Measurements from ENCODE around the gene CDKL5. TPM values are rescaled to one million over a fixed set of nuclear protein-coding genes. Genes with fewer than 3 reads are reported as not detected.

CDKL5 gene
- total RNA-seq, 5 donors from 2014 or later (not counting 1 experiment from before 2014, with no cell fraction given): 3.3 to 5.2 (median 4.1) TPM

DNA sequence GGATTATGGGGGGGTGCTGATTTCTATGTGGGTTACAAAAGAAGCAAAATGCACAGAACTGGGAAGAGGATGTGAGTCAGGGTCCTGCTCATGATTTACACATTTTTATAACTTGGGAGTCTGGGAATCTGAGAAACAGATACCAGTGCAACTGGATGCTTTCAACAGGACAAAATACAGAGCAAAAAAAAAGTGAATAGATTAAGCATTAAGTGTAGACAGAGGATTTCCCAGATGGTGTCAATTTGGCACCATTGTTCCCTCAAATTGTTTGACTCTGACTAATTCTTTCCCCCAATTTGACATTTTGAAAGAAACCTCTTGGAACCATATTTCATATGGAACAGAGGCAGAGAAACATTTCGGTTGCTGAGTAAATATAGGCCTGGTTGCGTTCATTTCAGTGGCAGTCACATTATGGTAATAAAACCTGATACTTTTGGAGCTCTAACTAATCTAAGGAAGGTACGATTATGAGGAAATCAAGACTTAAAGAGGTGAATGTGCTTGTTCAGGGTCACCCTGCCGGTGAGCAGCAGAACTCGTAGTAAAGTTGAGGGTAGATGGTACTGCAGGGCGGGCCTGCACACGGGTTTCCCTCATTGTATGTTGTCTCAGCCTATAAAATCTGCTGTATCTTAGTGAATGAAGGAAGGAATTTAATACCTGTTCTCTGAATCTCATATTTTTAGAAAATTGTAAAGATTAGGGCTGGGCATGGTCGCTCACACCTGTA lies 18.7 kb upstream of the CDKL5 start:
- no peaks in the 10 kb centered on the region for H3K27me3 Mint-ChIP-seq
- no peak overlapping the region for H3K4me3 ChIP-seq (ENCODE audit: control insufficient read depth in 1 of 2, extremely low read depth in 1 of 2, low read length in 1 of 2)
- no peaks in the 10 kb centered on the region for H3K4me1 ChIP-seq (ENCODE audit: control insufficient read depth in 1 of 2, extremely low read depth in 1 of 2, insufficient read depth in 2 of 2, low read length in 2 of 2)
- no peaks in the 10 kb centered on the region for H3K9me3 Mint-ChIP-seq
- H3K4me3 Mint-ChIP-seq: no peak overlapping the region
- H3K27me3 ChIP-seq (replicated peaks in 1 of 2; ENCODE audit: control insufficient read depth in 2 of 2, extremely low read depth in 1 of 2, insufficient read depth in 2 of 2, low read length in 1 of 2): peaks cover 0 to 3% of the 10 kb centered on the region in 2 experiments
- no peak overlapping the region for H3K27ac Mint-ChIP-seq
- no peak overlapping the region for H3K27ac ChIP-seq (ENCODE audit: low read length)
- no peaks in the 10 kb centered on the region for H3K9me3 ChIP-seq
- ChIA-PET CTCF (no interaction called here), POLR2A (interaction anchor here in 1 of 2 donors (0.7 to 0.8 kb wide), 2 partner anchors 350 to 971 kb away, joined by 3 to 5 read pairs; no protein-coding TSS in a partner anchor)
- ATAC-seq (replicated peaks in 1 of 4) (no peak), DNase-seq (no peak)
- no peaks in the 10 kb centered on the region for H3K4me1 Mint-ChIP-seq
- no peaks in the 10 kb centered on the region for H3K36me3 ChIP-seq (ENCODE audit: control insufficient read depth in 2 of 2, extremely low read depth in 1 of 2, insufficient read depth in 1 of 2, low read length in 1 of 2)
- no peaks in the 10 kb centered on the region for H3K36me3 Mint-ChIP-seq
- WGBS (ENCODE audit: insufficient coverage): no CpG with 5 or more reads among the region's 8 CpGs

DNA sequence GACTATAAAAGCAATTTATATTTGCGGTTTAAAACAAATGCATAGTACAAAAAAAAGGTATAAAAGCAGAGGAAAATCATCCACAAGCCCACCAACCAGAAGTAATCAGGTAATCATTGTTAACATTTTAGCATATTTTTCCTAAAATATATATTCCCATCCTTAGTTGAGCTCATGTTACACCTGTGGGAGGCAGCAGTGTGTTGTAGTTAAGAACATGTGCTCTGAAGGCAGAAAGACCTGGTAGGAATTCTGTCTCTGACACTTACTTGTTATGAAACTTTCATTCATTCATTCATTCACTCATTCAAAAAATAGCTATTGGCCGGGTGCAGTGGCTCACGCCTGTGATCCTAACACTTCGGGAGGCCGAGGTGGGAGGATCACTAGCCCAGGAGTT lies 15.4 kb upstream of the CDKL5 start:
- no CpG with 5 or more reads among the region's 5 CpGs for WGBS (ENCODE audit: insufficient coverage)
- Mint-ChIP-seq H3K4me1 (no peaks in the 10 kb centered on the region), H3K4me3 (no peak overlapping the region), H3K9me3 (no peaks in the 10 kb centered on the region), H3K27ac (no peak overlapping the region), H3K27me3 (no peaks in the 10 kb centered on the region), H3K36me3 (no peaks in the 10 kb centered on the region)
- Histone ChIP-seq H3K27ac (ENCODE audit: low read length) (no peak overlapping the region), H3K36me3 (ENCODE audit: control insufficient read depth in 2 of 2, extremely low read depth in 1 of 2, insufficient read depth in 1 of 2, low read length in 1 of 2) (no peaks in the 10 kb centered on the region), H3K27me3 (replicated peaks in 1 of 2; ENCODE audit: control insufficient read depth in 2 of 2, extremely low read depth in 1 of 2, insufficient read depth in 2 of 2, low read length in 1 of 2) (no peaks in the 10 kb centered on the region), H3K4me3 (ENCODE audit: control insufficient read depth in 1 of 2, extremely low read depth in 1 of 2, low read length in 1 of 2) (no peak overlapping the region), H3K4me1 (ENCODE audit: control insufficient read depth in 1 of 2, extremely low read depth in 1 of 2, insufficient read depth in 2 of 2, low read length in 2 of 2) (no peaks in the 10 kb centered on the region), H3K9me3 (no peaks in the 10 kb centered on the region)
- DNase-seq: peak in 1 of 35 experiments; percentile 8
- CTCF ChIA-PET: interaction anchor here in 1 of 2 donors (0.6 kb wide), 1 partner anchor 545 kb away, joined by 3 read pairs; no protein-coding TSS in a partner anchor
- ATAC-seq (replicated peaks in 1 of 4): no peak
- POLR2A ChIA-PET: no interaction called here

DNA sequence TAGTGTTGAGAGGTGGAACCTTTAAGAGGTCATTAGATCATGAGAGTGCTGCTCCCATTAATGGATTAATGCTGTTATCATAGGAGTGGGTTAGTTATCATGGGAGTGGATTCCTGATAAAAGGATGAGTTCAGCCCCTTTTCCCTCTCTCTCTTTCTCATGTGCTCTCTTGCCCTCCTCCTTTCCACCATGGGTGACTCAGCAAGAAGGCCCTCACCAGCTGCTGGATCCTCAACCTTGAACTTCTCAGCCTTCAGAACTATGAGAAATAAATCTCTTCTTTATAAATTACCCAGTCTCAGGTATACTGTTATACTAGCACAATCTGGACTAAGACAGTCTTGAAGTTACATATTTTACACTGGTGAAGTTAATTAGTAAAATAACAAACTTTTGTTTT lies 10.0 kb upstream of the CDKL5 start:
- no peak for ATAC-seq (replicated peaks in 1 of 4)
- Mint-ChIP-seq H3K27me3 (peaks cover 0 to 5% of the 10 kb centered on the region in 2 donors), H3K27ac (no peak overlapping the region), H3K9me3 (no peaks in the 10 kb centered on the region), H3K36me3 (no peaks in the 10 kb centered on the region), H3K4me3 (no peak overlapping the region), H3K4me1 (no peaks in the 10 kb centered on the region)
- Histone ChIP-seq H3K4me1 (ENCODE audit: control insufficient read depth in 1 of 2, extremely low read depth in 1 of 2, insufficient read depth in 2 of 2, low read length in 2 of 2) (no peaks in the 10 kb centered on the region), H3K9me3 (no peaks in the 10 kb centered on the region), H3K27ac (ENCODE audit: low read length) (no peak overlapping the region), H3K27me3 (replicated peaks in 1 of 2; ENCODE audit: control insufficient read depth in 2 of 2, extremely low read depth in 1 of 2, insufficient read depth in 2 of 2, low read length in 1 of 2) (peaks cover 0 to 5% of the 10 kb centered on the region in 2 experiments), H3K4me3 (ENCODE audit: control insufficient read depth in 1 of 2, extremely low read depth in 1 of 2, low read length in 1 of 2) (no peak overlapping the region), H3K36me3 (ENCODE audit: control insufficient read depth in 2 of 2, extremely low read depth in 1 of 2, insufficient read depth in 1 of 2, low read length in 1 of 2) (no peaks in the 10 kb centered on the region)
- ChIA-PET CTCF (no interaction called here), POLR2A (no interaction called here)
- DNase-seq: no peak

DNA sequence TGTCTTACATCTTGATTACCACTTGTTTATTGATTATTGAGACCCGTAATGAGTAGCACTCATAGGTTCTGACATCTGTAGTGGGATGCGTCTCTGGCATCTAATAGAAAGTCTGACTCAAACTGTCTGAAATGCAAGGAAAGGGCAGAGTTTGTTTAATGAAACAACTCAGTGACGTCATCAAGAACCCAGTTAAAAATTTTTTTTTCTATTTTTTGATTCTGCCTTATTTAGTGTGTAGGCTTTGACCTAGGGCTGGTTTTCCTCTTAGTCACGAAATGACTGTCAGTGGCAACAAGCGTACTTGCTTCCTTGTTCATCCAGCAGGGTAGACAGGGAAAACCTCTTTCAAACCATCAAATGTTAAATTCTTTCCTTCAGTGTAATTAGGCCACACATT lies 3.1 kb upstream of the CDKL5 start:
- Mint-ChIP-seq H3K4me1 (peaks cover 6 to 12% (median 11%) of the 10 kb centered on the region in 3 donors), H3K36me3 (no peaks in the 10 kb centered on the region), H3K4me3 (no peak overlapping the region), H3K9me3 (no peaks in the 10 kb centered on the region), H3K27me3 (peaks cover 0 to 12% of the 10 kb centered on the region in 2 donors), H3K27ac (no peak overlapping the region)
- no peak for DNase-seq
- Histone ChIP-seq H3K27me3 (replicated peaks in 1 of 2; ENCODE audit: control insufficient read depth in 2 of 2, extremely low read depth in 1 of 2, insufficient read depth in 2 of 2, low read length in 1 of 2) (peaks cover 0 to 5% of the 10 kb centered on the region in 2 experiments), H3K36me3 (ENCODE audit: control insufficient read depth in 2 of 2, extremely low read depth in 1 of 2, insufficient read depth in 1 of 2, low read length in 1 of 2) (no peaks in the 10 kb centered on the region), H3K27ac (ENCODE audit: low read length) (no peak overlapping the region), H3K4me1 (ENCODE audit: control insufficient read depth in 1 of 2, extremely low read depth in 1 of 2, insufficient read depth in 2 of 2, low read length in 2 of 2) (peaks cover 3 to 4% of the 10 kb centered on the region in 2 experiments), H3K9me3 (no peaks in the 10 kb centered on the region), H3K4me3 (ENCODE audit: control insufficient read depth in 1 of 2, extremely low read depth in 1 of 2, low read length in 1 of 2) (no peak overlapping the region)
- CTCF ChIA-PET: no interaction called here
- POLR2A ChIA-PET: no interaction called here
- no CpG with 5 or more reads among the region's 5 CpGs for WGBS (ENCODE audit: insufficient coverage)
- no peak for ATAC-seq (replicated peaks in 1 of 4)

DNA sequence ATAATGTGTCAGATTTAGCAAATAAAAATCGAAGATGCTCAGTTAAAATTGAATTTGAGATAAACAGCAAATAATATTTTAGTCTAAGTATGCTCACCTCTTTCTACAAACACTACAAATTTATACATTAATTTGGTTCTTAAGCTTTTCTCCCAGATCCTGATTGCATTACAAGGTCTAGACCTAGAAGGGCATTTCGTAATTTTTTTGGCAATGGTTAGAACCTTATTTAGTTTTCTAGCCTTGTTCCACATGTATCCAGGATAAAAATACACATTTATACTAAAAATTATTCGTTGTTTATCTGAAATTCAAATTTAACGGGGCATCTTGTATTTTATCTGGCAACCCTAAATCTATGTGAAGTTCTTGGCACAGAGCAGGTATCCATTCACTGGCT lies 2.5 kb upstream of the CDKL5 start:
- ChIA-PET POLR2A (no interaction called here), CTCF (no interaction called here)
- Mint-ChIP-seq H3K36me3 (no peaks in the 10 kb centered on the region), H3K4me1 (peaks cover 6 to 12% (median 11%) of the 10 kb centered on the region in 3 donors), H3K4me3 (no peak overlapping the region), H3K27me3 (peaks cover 0 to 12% of the 10 kb centered on the region in 2 donors), H3K9me3 (no peaks in the 10 kb centered on the region), H3K27ac (no peak overlapping the region)
- no peak for DNase-seq
- Histone ChIP-seq H3K9me3 (no peaks in the 10 kb centered on the region), H3K27me3 (replicated peaks in 1 of 2; ENCODE audit: control insufficient read depth in 2 of 2, extremely low read depth in 1 of 2, insufficient read depth in 2 of 2, low read length in 1 of 2) (peaks cover 0 to 5% of the 10 kb centered on the region in 2 experiments), H3K27ac (ENCODE audit: low read length) (no peak overlapping the region), H3K4me1 (ENCODE audit: control insufficient read depth in 1 of 2, extremely low read depth in 1 of 2, insufficient read depth in 2 of 2, low read length in 2 of 2) (peaks cover 3 to 4% of the 10 kb centered on the region in 2 experiments), H3K36me3 (ENCODE audit: control insufficient read depth in 2 of 2, extremely low read depth in 1 of 2, insufficient read depth in 1 of 2, low read length in 1 of 2) (no peaks in the 10 kb centered on the region), H3K4me3 (ENCODE audit: control insufficient read depth in 1 of 2, extremely low read depth in 1 of 2, low read length in 1 of 2) (no peak overlapping the region)
- no CpG with 5 or more reads among the region's 4 CpGs for WGBS (ENCODE audit: insufficient coverage)
- ATAC-seq (replicated peaks in 1 of 4): no peak

DNA sequence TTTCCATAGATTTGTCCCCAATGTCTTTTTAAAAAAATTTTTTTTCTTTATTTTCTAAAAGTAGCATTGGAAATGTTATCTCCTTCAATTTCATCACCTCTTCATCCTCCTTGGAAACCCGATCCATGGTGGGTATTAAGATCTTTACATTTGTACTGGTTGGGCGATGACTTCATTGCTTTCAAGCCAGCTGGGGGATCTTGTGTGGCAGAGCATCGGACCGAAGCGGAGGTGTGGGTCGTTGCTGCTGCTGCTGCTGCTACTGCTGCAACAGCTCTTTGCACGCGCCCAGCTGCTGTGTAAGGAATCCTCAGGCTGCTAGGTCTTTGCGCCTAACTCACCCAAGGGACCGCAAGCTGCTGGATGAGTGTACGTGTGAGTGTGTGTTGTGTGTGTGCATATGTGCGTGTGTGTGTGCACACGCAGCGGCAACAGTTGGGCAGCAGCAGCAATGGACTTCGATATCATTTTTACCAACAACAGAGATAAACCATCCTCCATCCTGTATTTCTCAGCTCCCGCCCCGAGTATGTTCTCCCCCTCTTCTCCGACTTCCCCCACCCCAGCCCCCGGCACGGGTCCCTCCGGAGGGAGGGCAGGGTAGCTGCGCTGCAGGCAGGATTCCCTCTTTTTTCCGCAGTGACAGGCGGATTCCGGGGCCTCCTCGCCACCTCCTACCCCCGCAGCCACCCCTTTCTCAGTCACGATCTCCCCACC lies 768 bp upstream of the CDKL5 start:
- Mint-ChIP-seq H3K27me3 (peaks cover 0 to 12% of the 10 kb centered on the region in 2 donors), H3K36me3 (no peaks in the 10 kb centered on the region), H3K4me3 (peak overlapping the region; percentile 82 to 92 (median 88)), H3K4me1 (peaks cover 6 to 12% (median 11%) of the 10 kb centered on the region in 3 donors), H3K9me3 (no peaks in the 10 kb centered on the region), H3K27ac (peak overlapping the region; percentile 81 to 83)
- 1% methylated on average over 12 of the region's 28 CpGs for WGBS (ENCODE audit: insufficient coverage)
- DNase-seq: peak in 28 of 35 experiments; percentile 0 to 48 (median 12)
- Histone ChIP-seq H3K4me1 (ENCODE audit: control insufficient read depth in 1 of 2, extremely low read depth in 1 of 2, insufficient read depth in 2 of 2, low read length in 2 of 2) (peaks cover 3 to 4% of the 10 kb centered on the region in 2 experiments), H3K9me3 (no peaks in the 10 kb centered on the region), H3K36me3 (ENCODE audit: control insufficient read depth in 2 of 2, extremely low read depth in 1 of 2, insufficient read depth in 1 of 2, low read length in 1 of 2) (no peaks in the 10 kb centered on the region), H3K27ac (ENCODE audit: low read length) (peak overlapping the region; percentile 23), H3K4me3 (ENCODE audit: control insufficient read depth in 1 of 2, extremely low read depth in 1 of 2, low read length in 1 of 2) (peak overlapping the region; percentile 62 to 93), H3K27me3 (replicated peaks in 1 of 2; ENCODE audit: control insufficient read depth in 2 of 2, extremely low read depth in 1 of 2, insufficient read depth in 2 of 2, low read length in 1 of 2) (peaks cover 0 to under 1% of the 10 kb centered on the region in 2 experiments)
- ATAC-seq (replicated peaks in 1 of 4): peak in 2 of 4 experiments; percentile 8
- ChIA-PET CTCF (interaction anchor here in 1 of 2 donors (0.6 to 1.6 kb wide), 3 partner anchors 44 to 1767 kb away, joined by 3 to 9 read pairs (median 3); no protein-coding TSS in a partner anchor), POLR2A (interaction anchor here in 1 of 2 donors (0.7 kb wide), 1 partner anchor 70 kb away, joined by 4 read pairs; the partner anchor contains the start of gene SCML2)

Data from T-cell (primary cell).